CD14-positive monocyte (primary cell): ENCODE data around the gene RANBP1. TPM values are rescaled to one million over a fixed set of nuclear protein-coding genes. Genes with fewer than 3 reads are reported as not detected.

Source experiments
- DNase-seq, 3 donors: peaks; one replicate each; pipeline ENCODE4 v3.0.0-alpha.2; 2011 to 2022
- H2AFZ ChIP-seq: 2 replicates; pipeline ENCODE4 v1.6.0; 2012; ENCODE audit warnings: mild to moderate bottlenecking, low read depth, low read length, inconsistent platforms; ENCODE audit not compliant: insufficient read depth, poor library complexity, severe bottlenecking
- H3K27ac ChIP-seq, 2 donors: 1 replicate in 1 of 2; 2 replicates in 1 of 2; pipeline ENCODE4 v1.5.1; 2012 to 2013; ENCODE audit warnings: low read length in 2 of 2, control low read depth in 1 of 2, inconsistent platforms in 1 of 2, low read depth in 1 of 2, mild to moderate bottlenecking in 1 of 2
- H3K27me3 ChIP-seq, 2 donors: one replicate each; pipeline versions ENCODE4 v1.6.0 to v1.6.1; 2011 to 2013; ENCODE audit warnings: low read length in 2 of 2; ENCODE audit not compliant: control insufficient read depth in 2 of 2, insufficient read depth in 2 of 2
- H3K36me3 ChIP-seq, 2 donors: replicated peaks in 1 of 2; 1 replicate in 1 of 2; 2 replicates in 1 of 2; pipeline versions ENCODE4 v1.5.1 to v1.6.1; 2012 to 2013; ENCODE audit warnings: low read length in 2 of 2, control low read depth in 1 of 2, inconsistent platforms in 1 of 2, mild to moderate bottlenecking in 1 of 2; ENCODE audit not compliant: insufficient read depth in 2 of 2, control insufficient read depth in 1 of 2
- H3K4me1 ChIP-seq, 2 donors: 1 replicate in 1 of 2; 2 replicates in 1 of 2; pipeline versions ENCODE4 v1.5.1 to v1.6.1; 2012 to 2013; ENCODE audit warnings: low read length in 2 of 2, control low read depth in 1 of 2, inconsistent platforms in 1 of 2, mild to moderate bottlenecking in 1 of 2, moderate library complexity in 1 of 2; ENCODE audit not compliant: insufficient read depth in 2 of 2, control insufficient read depth in 1 of 2
- H3K4me2 ChIP-seq: replicated peaks from 2 replicates; pipeline ENCODE3; 2012; ENCODE audit warnings: low read length, moderate library complexity, mild to moderate bottlenecking; ENCODE audit not compliant: poor library complexity, severe bottlenecking; ENCODE audit errors: extremely low read depth
- H3K4me3 ChIP-seq, 3 experiments: fragments of 200-600 bp in 1 of 3; sonication (generic) in 1 of 3; replicated peaks in 1 of 3; 1 replicate in 2 of 3; 2 replicates in 1 of 3; pipeline ENCODE4 v1.5.1; 2011 to 2013; ENCODE audit warnings: low read length in 3 of 3, mild to moderate bottlenecking in 3 of 3, control low read depth in 2 of 3, low read depth in 2 of 3, inconsistent platforms in 1 of 3, moderate library complexity in 1 of 3
- H3K79me2 ChIP-seq: 2 replicates; pipeline ENCODE4 v1.6.0; 2012; ENCODE audit warnings: mild to moderate bottlenecking, control low read depth, inconsistent platforms, low read length, moderate library complexity; ENCODE audit not compliant: insufficient read depth
- H3K9ac ChIP-seq: 2 replicates; pipeline ENCODE4 v1.6.0; 2017; ENCODE audit warnings: low read length, mild to moderate bottlenecking; ENCODE audit not compliant: insufficient read depth, poor library complexity, severe bottlenecking
- H3K9me3 ChIP-seq, 2 donors: replicated peaks in 1 of 2; 1 replicate in 1 of 2; 2 replicates in 1 of 2; pipeline versions ENCODE4 v1.5.1 to v1.6.1; 2012 to 2013; ENCODE audit warnings: low read length in 2 of 2, control low read depth in 1 of 2; ENCODE audit not compliant: control insufficient read depth in 1 of 2, insufficient read depth in 1 of 2
- H4K20me1 ChIP-seq: 2 replicates; pipeline ENCODE4 v1.6.0; 2012; ENCODE audit warnings: mild to moderate bottlenecking, low read length, control low read depth, moderate library complexity; ENCODE audit not compliant: insufficient read depth
- H3K27ac Mint-ChIP-seq, 7 donors: one replicate each; pipeline ENCODE4 v1.8.0; 2020; ENCODE audit warnings: mild to moderate bottlenecking in 7 of 7, mixed read lengths in 7 of 7, moderate library complexity in 6 of 7, inconsistent platforms in 2 of 7
- H3K27me3 Mint-ChIP-seq, 3 donors: one replicate each; pipeline ENCODE4 v1.8.0; 2021 to 2022; ENCODE audit warnings: low read depth in 3 of 3, mild to moderate bottlenecking in 3 of 3, mixed read lengths in 3 of 3, moderate library complexity in 3 of 3, inconsistent platforms in 1 of 3
- H3K36me3 Mint-ChIP-seq, 2 donors: one replicate each; pipeline ENCODE4 v1.8.0; 2020; ENCODE audit warnings: mixed read lengths in 2 of 2, inconsistent platforms in 1 of 2, mild to moderate bottlenecking in 1 of 2
- H3K4me1 Mint-ChIP-seq: one replicate; pipeline ENCODE4 v1.8.0; 2020; ENCODE audit warnings: mild to moderate bottlenecking, mixed read lengths
- H3K4me3 Mint-ChIP-seq, 2 donors: one replicate each; pipeline ENCODE4 v1.8.0; 2020; ENCODE audit warnings: mild to moderate bottlenecking in 2 of 2, mixed read lengths in 2 of 2, moderate library complexity in 1 of 2
- H3K9me3 Mint-ChIP-seq, 7 donors: one replicate each; pipeline ENCODE4 v1.8.0; 2020 to 2022; ENCODE audit warnings: mixed read lengths in 7 of 7, mild to moderate bottlenecking in 6 of 7, moderate library complexity in 6 of 7, inconsistent platforms in 2 of 7
- CTCF ChIP-seq: fragments of 200-600 bp; IDR thresholded peaks from one replicate; pipeline ENCODE4 v1.8.0; 2022; ENCODE audit warnings: antibody characterized with exemption, mild to moderate bottlenecking
- WGBS: methylation state at CpG from one replicate; pipeline ENCODE4 v1.1.5; 2013; ENCODE audit warnings: missing lambda C conversion rate; ENCODE audit not compliant: insufficient coverage; 5-methylcytosine and 5-hydroxymethylcytosine counted together
- intact Hi-C, 2 donors: fragments of 100-400 bp; cut with micrococcal nuclease; formaldehyde crosslinking; loops; one replicate each; pipeline versions ENCODE4 v1.15.0 to v1.15.1; 2023
- polyA plus RNA-seq, 3 donors: library from polyadenylated mRNA; depleted of rRNA in 1 of 3; unstranded in 2 of 3; stranded (reverse) in 1 of 3; fragments of 300-500 nt in 2 of 3; fragments of >200 nt in 1 of 3; fragmentation: Illumina TruSeq in 2 of 3; gene quantifications; 1 replicate in 2 of 3; 2 replicates in 1 of 3; pipeline ENCODE4 v1.2.3, GENCODE V29; 2012 to 2021

The RANBP1 gene
- polyA plus RNA-seq, 3 donors, result 45.0 to 52.3 (median 47.4) TPM

DNA sequence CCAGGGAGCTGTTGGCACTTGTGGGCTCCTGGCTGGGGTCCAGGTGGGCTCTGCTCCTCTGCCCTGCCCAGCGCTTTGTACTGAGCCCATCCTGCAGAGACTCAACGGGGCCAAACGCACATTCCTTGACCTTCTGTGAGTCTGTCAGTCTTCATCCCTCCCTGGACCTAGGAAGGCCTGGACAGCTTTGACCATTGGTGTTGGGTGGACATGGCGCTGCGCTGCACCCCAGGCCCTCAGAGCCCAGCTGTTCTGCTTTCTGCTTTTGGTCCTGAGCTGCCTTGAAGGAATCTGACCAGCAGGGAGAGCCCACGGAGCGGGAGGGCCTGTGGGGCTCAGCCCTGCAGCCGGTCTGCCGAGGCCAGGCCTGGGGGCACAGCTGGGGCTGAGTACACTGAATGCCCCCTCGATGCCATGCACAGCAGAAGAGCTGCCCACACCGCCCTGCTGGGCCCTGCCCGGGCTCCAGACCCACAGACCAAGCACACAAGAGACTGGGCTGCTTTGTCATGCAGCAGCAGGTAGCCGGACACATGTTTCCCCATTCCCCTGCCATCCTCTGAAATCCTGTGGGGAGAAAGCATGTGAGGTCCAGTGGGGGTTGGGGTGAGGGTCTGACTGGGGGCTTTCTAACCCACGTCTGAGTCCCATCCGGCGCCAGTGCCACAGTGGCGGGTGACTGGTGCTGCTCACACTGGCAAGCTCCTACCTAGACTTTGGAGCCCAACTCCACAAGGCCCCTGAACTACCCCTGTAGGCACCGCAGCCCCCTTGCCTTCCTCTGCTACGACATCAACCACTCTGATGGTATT lies 59.1 kb downstream of the RANBP1 start:
- intact Hi-C loops, result no loop called here
- H3K27ac ChIP-seq, result no peak overlapping the region
- no peaks in the 10 kb centered on the region for H3K9me3 ChIP-seq
- no peak for DNase-seq
- no peaks in the 10 kb centered on the region for H3K36me3 Mint-ChIP-seq
- H3K79me2 ChIP-seq, result no peaks in the 10 kb centered on the region
- no peaks in the 10 kb centered on the region for H3K4me1 ChIP-seq
- peaks cover 1 to 4% (median 3%) of the 10 kb centered on the region in 3 donors for H3K27me3 Mint-ChIP-seq
- H3K4me2 ChIP-seq, result no peak overlapping the region
- H3K4me1 Mint-ChIP-seq, result no peaks in the 10 kb centered on the region
- H2AFZ ChIP-seq, result no peak overlapping the region
- no peak overlapping the region for H3K4me3 Mint-ChIP-seq
- no peaks in the 10 kb centered on the region for H3K36me3 ChIP-seq
- H3K27ac Mint-ChIP-seq, result no peak overlapping the region
- H3K27me3 ChIP-seq, result no peaks in the 10 kb centered on the region
- no peak overlapping the region for H3K4me3 ChIP-seq
- 79% methylated on average over 10 of the region's 19 CpGs for whole genome bisulfite sequencing
- no peaks in the 10 kb centered on the region for H4K20me1 ChIP-seq
- no peaks in the 10 kb centered on the region for H3K9me3 Mint-ChIP-seq
- H3K9ac ChIP-seq, result no peak overlapping the region
- TF ChIP-seq CTCF, result no peak

GRCh38 chr22:20175597-20175900 lies 59.6 kb downstream of the RANBP1 start:
- Mint-ChIP-seq H3K9me3 (no peaks in the 10 kb centered on the region), H3K4me1 (no peaks in the 10 kb centered on the region), H3K36me3 (no peaks in the 10 kb centered on the region), H3K27me3 (peaks cover 1 to 4% (median 3%) of the 10 kb centered on the region in 3 donors), H3K27ac (no peak overlapping the region), H3K4me3 (no peak overlapping the region)
- TF ChIP-seq CTCF, result no peak
- H4K20me1 ChIP-seq, result no peaks in the 10 kb centered on the region
- H3K27ac ChIP-seq, result no peak overlapping the region
- no peak overlapping the region for H3K4me3 ChIP-seq
- intact Hi-C loops, result no loop called here
- no peaks in the 10 kb centered on the region for H3K36me3 ChIP-seq
- no peaks in the 10 kb centered on the region for H3K4me1 ChIP-seq
- H3K79me2 ChIP-seq, result no peaks in the 10 kb centered on the region
- H3K9ac ChIP-seq, result no peak overlapping the region
- H3K4me2 ChIP-seq, result no peak overlapping the region
- H3K27me3 ChIP-seq, result no peaks in the 10 kb centered on the region
- DNase-seq, result no peak
- H2AFZ ChIP-seq, result no peak overlapping the region
- no peaks in the 10 kb centered on the region for H3K9me3 ChIP-seq
- WGBS, result 81% methylated on average over 11 of the region's 12 CpGs
